Erythroblast (primary cell): ENCODE measurements around the gene SH3BGRL2.

Experiments used
- DNase-seq, 2 experiments: peaks; one replicate each; lab custom pipeline; 2025; lab: John Stamatoyannopoulos, UW
- GATA1 ChIP-seq: IDR thresholded peaks from 2 replicates; pipeline ENCODE4 v1.6.1; 2011; ENCODE audit warnings: low read depth, mild to moderate bottlenecking, control low read depth, low read length, moderate library complexity
- POLR2A ChIP-seq: IDR thresholded peaks from 2 replicates; pipeline ENCODE4 v1.6.1; 2011; ENCODE audit warnings: mild to moderate bottlenecking, low read length

The SH3BGRL2 gene

GRCh38 chr6:79708095-79708791, 77.1 kb downstream of the SH3BGRL2 start:
- TF ChIP-seq POLR2A (no peak), GATA1 (no peak)
- DNase-seq: no peak

GRCh38 chr6:79710127-79710526, 79.0 kb downstream of the SH3BGRL2 start:
- TF ChIP-seq POLR2A (no peak), GATA1 (no peak)
- DNase-seq: no peak

- TF ChIP-seq POLR2A (no peak), GATA1 (no peak)
- DNase-seq: no peak
These were observed 80.0 kb downstream of the SH3BGRL2 start for GRCh38 chr6:79711167-79711566.

GRCh38 chr6:79712144-79712543, 81.0 kb downstream of the SH3BGRL2 start:
- no peak for TF ChIP-seq GATA1
- no peak for TF ChIP-seq POLR2A
- DNase-seq: no peak

GRCh38 chr6:79712616-79713135, 81.5 kb downstream of the SH3BGRL2 start:
- TF ChIP-seq POLR2A (no peak), GATA1 (no peak)

GRCh38 chr6:79713701-79714322, 82.7 kb downstream of the SH3BGRL2 start:
- no peak for TF ChIP-seq GATA1
- TF ChIP-seq POLR2A: no peak
- peak; percentile 40 to 62 for DNase-seq

More at GRCh38 chr6:79712616-79713135, 81.5 kb downstream of the SH3BGRL2 start:
- DNase-seq: no peak

- no peak for TF ChIP-seq GATA1
- TF ChIP-seq POLR2A: no peak
- DNase-seq: no peak
These were observed 86.9 kb downstream of the SH3BGRL2 start for GRCh38 chr6:79717989-79718388.

- TF ChIP-seq POLR2A: no peak
- TF ChIP-seq GATA1: no peak
- DNase-seq: no peak
These were observed 87.5 kb downstream of the SH3BGRL2 start for GRCh38 chr6:79718509-79719247.

- no peak for DNase-seq
- TF ChIP-seq POLR2A (no peak), GATA1 (no peak)
These were observed 88.3 kb downstream of the SH3BGRL2 start for GRCh38 chr6:79719248-79719960.

GRCh38 chr6:79724816-79725215, 93.7 kb downstream of the SH3BGRL2 start:
- DNase-seq: no peak
- no peak for TF ChIP-seq POLR2A
- TF ChIP-seq GATA1: no peak

- DNase-seq: no peak
- TF ChIP-seq GATA1: no peak
- no peak for TF ChIP-seq POLR2A
These were observed 100.3 kb downstream of the SH3BGRL2 start for GRCh38 chr6:79731471-79731870.

- TF ChIP-seq GATA1 (no peak), POLR2A (no peak)
- DNase-seq: no peak
These were observed 102.3 kb downstream of the SH3BGRL2 start for GRCh38 chr6:79733388-79733787.

GRCh38 chr6:79734374-79734773, 103.2 kb downstream of the SH3BGRL2 start:
- DNase-seq: no peak
- no peak for TF ChIP-seq POLR2A
- TF ChIP-seq GATA1: no peak
